RWPE2 (cell line): ENCODE measurements around the gene CSTF2T.
A peak's percentile ranks its signal among the peaks of the same experiment; 100 is the strongest.

Source experiments
- ATAC-seq: fragments of 200-7000 bp; cut with Tn5 transposase; 3 replicates; pipeline ENCODE4 v1.9.1; 2021; ENCODE audit warnings: low read depth
- DNase-seq: peaks from one replicate; pipeline ENCODE4 v3.0.0-alpha.2; 2020; ENCODE audit warnings: low spot score
- H3K27ac ChIP-seq: fragments of 450-650 bp; 2 replicates; pipeline ENCODE4 v1.5.1; 2017; ENCODE audit warnings: mild to moderate bottlenecking; ENCODE audit not compliant: poor library complexity, severe bottlenecking
- H3K27me3 ChIP-seq: fragments of 250-450 bp; sonication (Bioruptor Pico); 2 replicates; pipeline ENCODE4 v1.5.1; 2021; ENCODE audit warnings: mild to moderate bottlenecking, moderate library complexity; ENCODE audit not compliant: insufficient read depth, poor library complexity, severe bottlenecking
- H3K36me3 ChIP-seq: fragments of 250-450 bp; sonication (Bioruptor Pico); 2 replicates; pipeline ENCODE4 v1.5.1; 2020; ENCODE audit warnings: low read depth, mild to moderate bottlenecking, moderate library complexity
- H3K4me1 ChIP-seq: fragments of 250-450 bp; sonication (Bioruptor Pico); 2 replicates; pipeline ENCODE4 v1.5.1; 2021; ENCODE audit warnings: mild to moderate bottlenecking, moderate library complexity; ENCODE audit not compliant: insufficient read depth, poor library complexity, severe bottlenecking
- H3K4me3 ChIP-seq: fragments of 250-450 bp; sonication (Bioruptor Pico); 2 replicates; pipeline ENCODE4 v1.5.1; 2021; ENCODE audit warnings: mild to moderate bottlenecking, moderate library complexity; ENCODE audit not compliant: severe bottlenecking
- H3K9me3 ChIP-seq: fragments of 250-450 bp; sonication (Bioruptor Pico); 2 replicates; pipeline ENCODE4 v1.5.1; 2021; ENCODE audit warnings: mild to moderate bottlenecking, moderate library complexity; ENCODE audit not compliant: severe bottlenecking
- CTCF ChIP-seq: fragments of 450-650 bp; IDR thresholded peaks from one replicate; pipeline ENCODE4 v1.5.1; 2017; ENCODE audit warnings: mild to moderate bottlenecking, moderate library complexity; ENCODE audit not compliant: poor library complexity, severe bottlenecking

CSTF2T gene

GRCh38 chr10:51699145-51699474, 285 bp downstream of the CSTF2T start:
- TF ChIP-seq CTCF: no peak
- Histone ChIP-seq H3K4me3 (peak overlapping the region; percentile 49), H3K4me1 (peaks cover 10% of the 10 kb centered on the region), H3K27me3 (no peaks in the 10 kb centered on the region), H3K9me3 (no peaks in the 10 kb centered on the region), H3K36me3 (peaks cover 33% of the 10 kb centered on the region), H3K27ac (peak overlapping the region; percentile 70)
- ATAC-seq: peak; percentile 51
- DNase-seq: no peak

- Histone ChIP-seq H3K9me3 (no peaks in the 10 kb centered on the region), H3K4me1 (peaks cover 10% of the 10 kb centered on the region), H3K27me3 (no peaks in the 10 kb centered on the region), H3K27ac (no peak overlapping the region), H3K36me3 (peaks cover 33% of the 10 kb centered on the region), H3K4me3 (peak overlapping the region; percentile 49)
- DNase-seq: no peak
- no peak for ATAC-seq
- no peak for TF ChIP-seq CTCF
Observed at GRCh38 chr10:51698473-51699063, 827 bp downstream of the CSTF2T start.

GRCh38 chr10:51696251-51696650, 3.1 kb downstream of the CSTF2T start:
- no peak for ATAC-seq
- DNase-seq: no peak
- H3K9me3 ChIP-seq: no peaks in the 10 kb centered on the region
- H3K27me3 ChIP-seq: no peaks in the 10 kb centered on the region
- H3K27ac ChIP-seq: no peak overlapping the region
- TF ChIP-seq CTCF: no peak
- peaks cover 33% of the 10 kb centered on the region for H3K36me3 ChIP-seq
- no peak overlapping the region for H3K4me3 ChIP-seq
- peaks cover 10% of the 10 kb centered on the region for H3K4me1 ChIP-seq

GRCh38 chr10:51694086-51694768, 5.2 kb downstream of the CSTF2T start:
- Histone ChIP-seq H3K9me3 (no peaks in the 10 kb centered on the region), H3K4me1 (peaks cover 3% of the 10 kb centered on the region), H3K27ac (no peak overlapping the region), H3K27me3 (no peaks in the 10 kb centered on the region), H3K36me3 (peaks cover 33% of the 10 kb centered on the region), H3K4me3 (no peak overlapping the region)
- DNase-seq: no peak
- no peak for TF ChIP-seq CTCF
- ATAC-seq: no peak

- ATAC-seq: no peak
- H3K27ac ChIP-seq: no peak overlapping the region
- DNase-seq: no peak
- no peaks in the 10 kb centered on the region for H3K4me1 ChIP-seq
- H3K4me3 ChIP-seq: no peak overlapping the region
- H3K36me3 ChIP-seq: peaks cover 10% of the 10 kb centered on the region
- no peaks in the 10 kb centered on the region for H3K27me3 ChIP-seq
- H3K9me3 ChIP-seq: no peaks in the 10 kb centered on the region
- TF ChIP-seq CTCF: no peak
Observed at GRCh38 chr10:51691135-51691534, 8.3 kb downstream of the CSTF2T start.
